ENCODE measurements around the gene SYTL3.

The SYTL3 gene

GRCh38 chr6:158703111-158703836, 53.4 kb downstream of the SYTL3 start:
- DNase-seq: no peak

- DNase-seq: peak; percentile 12
Observed at GRCh38 chr6:158703837-158704822, 54.3 kb downstream of the SYTL3 start.

GRCh38 chr6:158705386-158706126, 55.7 kb downstream of the SYTL3 start:
- no peak for DNase-seq

GRCh38 chr6:158706369-158706982, 56.6 kb downstream of the SYTL3 start:
- no peak for DNase-seq

GRCh38 chr6:158707120-158707820, 57.4 kb downstream of the SYTL3 start:
- DNase-seq: no peak

GRCh38 chr6:158707821-158708195, 58.0 kb downstream of the SYTL3 start:
- no peak for DNase-seq

GRCh38 chr6:158708239-158708638, 58.4 kb downstream of the SYTL3 start:
- no peak for DNase-seq

GRCh38 chr6:158709809-158710208, 60.0 kb downstream of the SYTL3 start:
- no peak for DNase-seq

- DNase-seq: no peak
Observed at GRCh38 chr6:158711264-158711663, 61.4 kb downstream of the SYTL3 start.

GRCh38 chr6:158713469-158713868, 63.6 kb downstream of the SYTL3 start:
- no peak for DNase-seq

GRCh38 chr6:158714706-158715105, 64.9 kb downstream of the SYTL3 start:
- DNase-seq: no peak

- no peak for DNase-seq
Observed at GRCh38 chr6:158715330-158716311, 65.8 kb downstream of the SYTL3 start.

GRCh38 chr6:158717341-158718330, 67.8 kb downstream of the SYTL3 start:
- DNase-seq: no peak

- no peak for DNase-seq
Observed at GRCh38 chr6:158718461-158719046, 68.7 kb downstream of the SYTL3 start.

GRCh38 chr6:158722176-158722729, 72.4 kb downstream of the SYTL3 start:
- DNase-seq: no peak

GRCh38 chr6:158725704-158726103, 75.8 kb downstream of the SYTL3 start:
- DNase-seq: no peak

GRCh38 chr6:158729906-158730540, 80.2 kb downstream of the SYTL3 start:
- no peak for DNase-seq

- DNase-seq: no peak
Observed at GRCh38 chr6:158730541-158730907, 80.7 kb downstream of the SYTL3 start.
